Thymus (tissue), 11 donors: ENCODE measurements around the gene TTC21B. TPM values are rescaled to one million over a fixed set of nuclear protein-coding genes. Genes with fewer than 3 reads are reported as not detected.

Source experiments
- DNase-seq, 9 donors: peaks; one replicate each; pipeline ENCODE4 v3.0.0-alpha.2; 2013; ENCODE audit warnings: low spot score in 9 of 9, low read depth in 6 of 9, missing footprints in 1 of 9
- H3K27ac ChIP-seq, 2 donors: one replicate each; pipeline ENCODE4 v1.5.1; 2013; ENCODE audit warnings: control low read depth in 1 of 2, low read depth in 1 of 2, low read length in 1 of 2, mild to moderate bottlenecking in 1 of 2, moderate library complexity in 1 of 2
- H3K27me3 ChIP-seq, 2 donors: one replicate each; pipeline ENCODE4 v1.5.1; 2013; ENCODE audit warnings: low read length in 1 of 2; ENCODE audit not compliant: control insufficient read depth in 2 of 2, insufficient read depth in 1 of 2
- H3K36me3 ChIP-seq, 2 donors: one replicate each; pipeline ENCODE4 v1.5.1; 2013; ENCODE audit warnings: low read length in 1 of 2, mild to moderate bottlenecking in 1 of 2, moderate library complexity in 1 of 2; ENCODE audit not compliant: control insufficient read depth in 2 of 2, insufficient read depth in 2 of 2
- H3K4me1 ChIP-seq, 2 donors: one replicate each; pipeline ENCODE4 v1.5.1; 2013; ENCODE audit warnings: low read length in 2 of 2; ENCODE audit not compliant: control insufficient read depth in 2 of 2, insufficient read depth in 2 of 2
- H3K4me3 ChIP-seq, 2 donors: one replicate each; pipeline ENCODE4 v1.5.1; 2013; ENCODE audit warnings: low read length in 2 of 2, control low read depth in 1 of 2, mild to moderate bottlenecking in 1 of 2
- H3K9me3 ChIP-seq, 2 donors: one replicate each; pipeline ENCODE4 v1.5.1; 2013; ENCODE audit warnings: low read length in 1 of 2, mild to moderate bottlenecking in 1 of 2; ENCODE audit not compliant: control insufficient read depth in 2 of 2, insufficient read depth in 1 of 2
- WGBS: extraction: QIAGEN DNeasy Blood & Tissue Kit; methylation state at CpG from one replicate; pipeline ENCODE4 v1.1.7; 2013; 5-methylcytosine and 5-hydroxymethylcytosine counted together
- polyA plus RNA-seq: library from polyadenylated mRNA; stranded (reverse); fragments of 200-250 nt; gene quantifications from one replicate; pipeline ENCODE4 v1.2.3, GENCODE V29; 2013
- total RNA-seq: library from RNA; stranded (reverse); fragments of 120-200 nt; gene quantifications from one replicate; pipeline ENCODE4 v1.2.4, GENCODE V29; 2013
- donor health status: healthy.

Gene TTC21B
- total and polyA plus RNA-seq, 2 donors: 10.3 to 19.5 TPM

DNA sequence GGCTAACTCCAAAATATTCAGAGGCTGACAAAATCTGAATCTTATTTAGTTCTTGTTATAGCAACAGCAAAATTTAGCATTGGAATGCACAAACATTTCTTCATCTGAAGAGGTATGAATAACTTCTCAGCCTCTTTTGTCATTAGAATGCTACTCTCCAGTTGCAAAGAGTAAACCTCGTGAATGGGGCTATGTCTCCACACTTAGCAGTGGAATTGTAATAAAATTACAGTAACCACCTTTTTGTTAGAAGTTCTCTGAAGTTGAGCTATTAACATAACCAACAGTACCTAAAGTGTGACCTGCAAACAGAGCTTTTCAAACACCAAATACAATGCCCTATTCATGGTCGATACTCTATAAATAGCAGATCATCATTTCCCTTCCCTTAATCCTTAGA is 109.4 kb downstream of the TTC21B start:
- Histone ChIP-seq H3K27me3 (no peaks in the 10 kb centered on the region), H3K27ac (no peak overlapping the region), H3K4me3 (no peak overlapping the region), H3K4me1 (no peaks in the 10 kb centered on the region), H3K9me3 (no peaks in the 10 kb centered on the region), H3K36me3 (no peaks in the 10 kb centered on the region)
- 96% methylated on average over 2 of the region's 2 CpGs for WGBS
- DNase-seq: no peak

DNA sequence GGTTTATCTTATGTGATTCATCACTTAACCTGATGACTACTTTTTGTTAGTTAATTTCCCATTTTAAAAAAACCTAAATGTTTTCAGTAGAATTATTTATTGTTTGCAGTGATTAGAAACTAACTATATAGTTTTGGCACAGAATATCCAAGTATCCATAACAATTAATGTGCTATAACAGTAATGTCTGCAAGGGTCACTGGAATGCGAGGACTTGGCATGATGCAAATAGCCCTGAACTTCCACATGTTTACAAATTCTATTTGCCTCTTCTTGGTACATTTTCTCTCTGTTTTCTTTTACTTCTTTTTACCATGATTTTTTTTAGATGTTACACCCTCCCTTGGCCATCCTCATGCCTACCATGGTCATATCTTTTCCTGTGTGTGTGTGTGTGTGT is 110.2 kb downstream of the TTC21B start:
- no peaks in the 10 kb centered on the region for H3K9me3 ChIP-seq
- H3K4me3 ChIP-seq: no peak overlapping the region
- no peak overlapping the region for H3K27ac ChIP-seq
- no peaks in the 10 kb centered on the region for H3K4me1 ChIP-seq
- no peak for DNase-seq
- H3K36me3 ChIP-seq: no peaks in the 10 kb centered on the region
- no peaks in the 10 kb centered on the region for H3K27me3 ChIP-seq
- 100% methylated on average over 1 of the region's 1 CpG for WGBS

DNA sequence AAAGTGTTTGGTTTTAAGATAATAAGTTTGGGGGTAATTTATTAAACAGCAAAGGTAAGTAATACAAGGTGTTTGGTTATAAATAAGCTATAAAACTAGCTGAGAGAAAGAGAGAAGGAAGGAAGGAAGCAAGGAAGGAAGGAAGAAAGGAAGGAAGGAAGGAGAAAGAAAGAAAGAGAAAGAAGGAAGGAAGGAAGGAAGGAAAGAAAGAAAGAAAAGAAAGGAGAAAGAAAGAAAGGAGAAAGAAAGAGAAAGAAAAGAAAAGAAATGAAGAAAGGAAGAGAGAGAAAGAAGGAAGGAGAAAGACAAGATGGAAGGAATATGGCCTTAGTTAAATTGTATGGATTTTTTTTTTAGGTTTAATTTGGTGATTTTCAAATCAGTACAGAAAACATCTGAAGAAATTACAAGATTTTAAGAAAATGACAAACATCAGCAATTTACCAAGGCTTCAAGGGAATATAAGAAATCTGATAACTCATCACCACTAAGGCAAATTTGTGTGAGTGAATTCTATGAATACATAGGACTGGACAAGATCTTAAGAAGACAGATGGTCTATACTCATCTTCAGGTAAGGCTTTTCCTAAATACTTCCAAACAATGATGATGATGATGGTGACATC is 113.1 kb downstream of the TTC21B start:
- no peaks in the 10 kb centered on the region for H3K4me1 ChIP-seq
- no peaks in the 10 kb centered on the region for H3K36me3 ChIP-seq
- no peak overlapping the region for H3K27ac ChIP-seq
- no peak overlapping the region for H3K4me3 ChIP-seq
- H3K27me3 ChIP-seq: no peaks in the 10 kb centered on the region
- H3K9me3 ChIP-seq: no peaks in the 10 kb centered on the region
- DNase-seq: no peak

DNA sequence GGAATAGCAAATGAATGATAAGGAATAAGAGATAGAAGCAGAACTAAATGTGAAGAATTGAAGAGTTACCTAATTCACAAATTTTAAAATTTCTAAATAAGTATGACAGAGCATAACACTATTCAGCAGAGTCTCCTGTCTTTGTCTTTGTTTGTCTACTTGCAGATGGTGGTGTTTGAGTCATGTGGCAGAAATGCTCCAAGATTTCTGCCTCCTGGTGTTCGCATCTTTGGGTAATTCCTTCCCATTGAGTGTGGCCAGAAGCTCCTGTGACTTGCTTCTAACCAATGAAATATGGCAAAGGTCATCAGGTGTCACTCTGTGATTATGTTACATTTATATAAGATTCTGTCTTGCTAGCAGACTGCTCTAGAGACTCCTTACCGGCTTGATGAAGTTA is 114.0 kb downstream of the TTC21B start:
- 100% methylated on average over 2 of the region's 2 CpGs for WGBS
- no peak for DNase-seq

DNA sequence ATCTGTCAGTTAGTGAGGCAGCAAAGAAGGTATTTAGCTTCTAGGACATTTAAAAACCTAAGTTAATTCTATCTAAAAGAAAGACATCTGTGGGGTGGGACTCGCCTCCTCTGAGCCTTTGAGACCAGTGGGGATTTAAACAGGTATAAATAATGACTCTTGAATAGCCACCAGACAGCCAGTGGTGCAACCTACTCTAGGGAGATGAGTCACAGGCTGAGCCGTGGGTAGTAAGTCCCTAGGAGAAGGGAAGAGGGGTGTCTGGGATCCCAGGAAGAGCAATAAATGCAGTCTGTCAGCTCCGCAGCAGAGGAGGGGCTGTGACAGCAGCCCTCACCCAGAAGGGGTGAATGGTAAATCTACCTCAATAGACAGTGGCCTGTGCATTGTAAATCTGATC is 116.5 kb downstream of the TTC21B start:
- 95% methylated on average over 3 of the region's 3 CpGs for WGBS
- no peak for DNase-seq
- H3K36me3 ChIP-seq: no peaks in the 10 kb centered on the region
- H3K27ac ChIP-seq: no peak overlapping the region
- H3K27me3 ChIP-seq: no peaks in the 10 kb centered on the region
- no peaks in the 10 kb centered on the region for H3K4me1 ChIP-seq
- no peaks in the 10 kb centered on the region for H3K9me3 ChIP-seq
- no peak overlapping the region for H3K4me3 ChIP-seq

More for the DNA sequence above, 114.0 kb downstream of the TTC21B start:
- Histone ChIP-seq H3K27ac (no peak overlapping the region), H3K9me3 (no peaks in the 10 kb centered on the region), H3K4me1 (no peaks in the 10 kb centered on the region), H3K4me3 (no peak overlapping the region), H3K36me3 (no peaks in the 10 kb centered on the region), H3K27me3 (no peaks in the 10 kb centered on the region)

DNA sequence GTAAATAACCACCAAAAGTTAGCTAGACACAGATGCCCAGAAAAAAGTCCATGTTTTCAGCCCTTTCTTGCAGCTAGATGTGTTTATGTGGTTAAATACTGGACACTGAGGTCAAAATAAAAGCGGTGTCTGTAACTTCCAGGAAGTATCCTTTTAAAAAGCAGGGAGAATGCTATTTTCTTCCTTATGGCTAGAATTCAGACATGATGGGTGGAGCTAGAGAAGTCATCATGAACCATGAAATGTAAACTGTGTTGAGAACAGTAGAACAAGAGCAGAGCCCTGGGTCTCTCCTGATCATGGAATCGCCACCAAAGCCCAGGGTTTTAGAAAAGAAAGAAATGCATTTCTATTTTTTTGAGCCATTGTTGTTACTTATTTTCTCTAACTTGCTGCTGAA is 118.2 kb downstream of the TTC21B start:
- Histone ChIP-seq H3K4me1 (no peaks in the 10 kb centered on the region), H3K36me3 (no peaks in the 10 kb centered on the region), H3K27ac (no peak overlapping the region), H3K27me3 (no peaks in the 10 kb centered on the region), H3K4me3 (no peak overlapping the region), H3K9me3 (no peaks in the 10 kb centered on the region)
- WGBS: 96% methylated on average over 2 of the region's 2 CpGs
- DNase-seq: no peak

DNA sequence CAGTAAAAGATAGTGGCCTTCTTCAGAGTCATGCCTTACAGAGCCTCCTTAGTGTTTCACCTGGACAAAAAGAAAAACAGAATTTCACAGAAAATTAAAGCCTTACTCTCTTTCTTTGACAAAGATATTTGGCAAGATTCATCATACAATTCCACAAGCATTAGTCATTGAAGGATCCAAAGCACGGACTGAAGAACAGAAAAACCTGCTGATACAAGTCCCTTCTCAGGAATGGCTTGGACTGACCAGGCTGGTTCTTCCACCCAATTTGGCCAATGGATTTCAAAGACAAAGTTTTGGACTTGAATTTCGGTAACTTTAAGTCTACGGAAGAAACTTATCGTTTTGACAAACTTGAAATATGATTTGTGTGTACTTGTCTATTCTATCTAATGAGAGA is 120.4 kb downstream of the TTC21B start:
- Histone ChIP-seq H3K27me3 (no peaks in the 10 kb centered on the region), H3K4me3 (no peak overlapping the region), H3K27ac (no peak overlapping the region), H3K9me3 (no peaks in the 10 kb centered on the region), H3K4me1 (no peaks in the 10 kb centered on the region), H3K36me3 (no peaks in the 10 kb centered on the region)
- 94% methylated on average over 4 of the region's 4 CpGs for WGBS
- DNase-seq: peak in 1 of 9 donors; percentile 7

DNA sequence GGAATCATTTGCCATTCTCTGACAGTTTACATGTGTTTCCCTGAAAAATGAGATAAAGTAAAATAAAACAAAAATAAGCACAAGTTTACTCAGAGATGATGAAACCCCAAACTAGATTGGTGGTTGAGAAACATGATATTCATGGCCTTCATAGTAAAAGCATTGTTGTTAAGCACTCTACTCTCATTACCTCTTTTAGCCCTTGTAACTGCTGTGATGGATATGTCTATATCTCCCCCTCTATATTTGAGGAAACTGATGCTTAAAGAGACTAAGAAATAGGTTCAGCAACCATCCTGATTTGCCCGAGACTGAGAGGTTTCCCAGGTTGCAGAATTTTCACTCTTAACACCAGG is 125.7 kb downstream of the TTC21B start:
- 93% methylated on average over 1 of the region's 1 CpG for WGBS
- Histone ChIP-seq H3K36me3 (no peaks in the 10 kb centered on the region), H3K4me1 (no peaks in the 10 kb centered on the region), H3K4me3 (no peak overlapping the region), H3K27me3 (no peaks in the 10 kb centered on the region), H3K27ac (no peak overlapping the region), H3K9me3 (no peaks in the 10 kb centered on the region)
- no peak for DNase-seq

DNA sequence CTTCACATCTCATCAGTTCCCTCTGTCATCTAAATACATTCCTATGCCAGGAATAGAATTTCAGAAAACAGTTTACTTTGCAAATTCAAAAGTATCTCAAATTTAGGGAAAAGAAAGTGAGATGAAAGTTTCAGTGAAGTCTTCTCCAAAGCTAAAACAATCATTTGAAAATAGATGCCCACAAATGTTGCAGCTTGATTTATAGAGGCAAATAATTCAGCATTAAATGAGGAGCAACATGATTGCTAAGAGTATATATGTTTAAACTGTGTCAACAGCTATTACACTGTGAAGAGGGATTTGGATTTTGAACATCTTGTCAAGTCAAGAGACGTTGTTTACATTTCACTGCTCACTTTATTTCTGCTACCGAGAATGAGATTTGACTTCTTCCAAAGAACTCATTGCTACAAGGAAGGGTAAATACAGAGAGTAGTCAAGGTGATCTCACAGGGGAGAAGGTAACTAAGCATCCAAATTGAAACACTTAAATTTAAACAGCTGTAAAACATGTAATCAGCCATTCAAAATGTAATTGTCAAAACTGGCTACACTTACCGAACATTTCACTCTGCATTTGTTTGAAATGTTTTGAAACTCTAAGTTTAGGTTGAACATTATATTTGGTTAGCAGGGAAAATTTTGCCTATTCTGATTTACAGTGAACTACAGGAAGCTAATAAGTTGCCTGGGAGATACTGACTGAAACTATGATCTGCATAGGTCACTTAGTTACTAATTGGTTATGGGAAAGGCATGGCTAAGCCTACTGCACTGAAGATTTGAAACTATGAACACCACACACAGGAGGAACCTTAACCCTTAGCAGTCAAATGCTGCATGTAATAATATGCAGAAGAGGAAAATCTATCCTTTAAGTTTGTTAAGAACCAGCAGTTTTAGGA is 126.3 kb downstream of the TTC21B start:
- H3K9me3 ChIP-seq: no peaks in the 10 kb centered on the region
- WGBS: 97% methylated on average over 3 of the region's 3 CpGs
- no peak for DNase-seq
- H3K36me3 ChIP-seq: no peaks in the 10 kb centered on the region
- no peak overlapping the region for H3K27ac ChIP-seq
- H3K4me3 ChIP-seq: no peak overlapping the region
- no peaks in the 10 kb centered on the region for H3K4me1 ChIP-seq
- H3K27me3 ChIP-seq: no peaks in the 10 kb centered on the region
